Measurements from ENCODE around the gene MOCS1. TPM values are rescaled to one million over a fixed set of nuclear protein-coding genes. Genes with fewer than 3 reads are reported as not detected.

MOCS1 gene
- total RNA-seq, 2 experiments from 2014 or later = 2.0 to 2.7 TPM

- Histone ChIP-seq H3K9me3 (ENCODE audit: control insufficient read depth in 1 of 2, insufficient read depth in 1 of 2, low read length in 2 of 2) (peaks cover 0 to 5% of the 10 kb centered on the region in 2 experiments), H3K27ac (ENCODE audit: low read depth in 1 of 2, low read length in 2 of 2) (no peak overlapping the region), H3K4me1 (ENCODE audit: insufficient read depth, low read length) (peaks cover 5% of the 10 kb centered on the region), H3K4me3 (ENCODE audit: low read length) (no peak overlapping the region), H3K27me3 (ENCODE audit: control insufficient read depth in 1 of 2, insufficient read depth in 2 of 2, low read length in 2 of 2) (peaks cover 0 to 7% of the 10 kb centered on the region in 2 experiments), H3K36me3 (ENCODE audit: insufficient read depth, low read length) (no peaks in the 10 kb centered on the region)
- Mint-ChIP-seq H3K27ac (no peak overlapping the region), H3K4me3 (no peak overlapping the region), H3K27me3 (no peaks in the 10 kb centered on the region), H3K36me3 (ENCODE audit: low read depth) (no peaks in the 10 kb centered on the region), H3K9me3 (no peaks in the 10 kb centered on the region), H3K4me1 (ENCODE audit: low read depth) (peaks cover 4% of the 10 kb centered on the region)
- CTCF ChIA-PET = no interaction called here
- ATAC-seq (ENCODE audit: poor library complexity) (no peak), DNase-seq (no peak)
- TF ChIP-seq CTCF (IDR thresholded peaks at IDR 0.05) = no peak
- intact Hi-C loops (cut with DNase I, micrococcal nuclease) = no loop called here
- POLR2A ChIA-PET = no interaction called here
Measured at GRCh38 chr6:39938773-39939654, 4.8 kb upstream of the MOCS1 start.

- intact Hi-C loops (cut with DNase I, micrococcal nuclease) = no loop called here
- no peak overlapping the region for H3K27ac ChIP-seq (ENCODE audit: low read depth in 1 of 2, low read length in 2 of 2)
- H3K36me3 Mint-ChIP-seq (ENCODE audit: low read depth) = no peaks in the 10 kb centered on the region
- DNase-seq (no peak), ATAC-seq (ENCODE audit: poor library complexity) (no peak)
- H3K4me1 ChIP-seq (ENCODE audit: insufficient read depth, low read length) = peaks cover 7% of the 10 kb centered on the region
- H3K27me3 Mint-ChIP-seq = no peaks in the 10 kb centered on the region
- H3K36me3 ChIP-seq (ENCODE audit: insufficient read depth, low read length) = no peaks in the 10 kb centered on the region
- H3K27me3 ChIP-seq (ENCODE audit: control insufficient read depth in 1 of 2, insufficient read depth in 2 of 2, low read length in 2 of 2) = peaks cover 0 to 7% of the 10 kb centered on the region in 2 experiments
- ChIA-PET POLR2A (no interaction called here), CTCF (no interaction called here)
- TF ChIP-seq CTCF (IDR thresholded peaks at IDR 0.05) = no peak
- no peak overlapping the region for H3K27ac Mint-ChIP-seq
- H3K9me3 Mint-ChIP-seq = no peaks in the 10 kb centered on the region
- H3K4me3 ChIP-seq (ENCODE audit: low read length) = no peak overlapping the region
- peaks cover 16% of the 10 kb centered on the region for H3K4me1 Mint-ChIP-seq (ENCODE audit: low read depth)
- no peak overlapping the region for H3K4me3 Mint-ChIP-seq
- peaks cover 0 to 7% of the 10 kb centered on the region in 2 experiments for H3K9me3 ChIP-seq (ENCODE audit: control insufficient read depth in 1 of 2, insufficient read depth in 1 of 2, low read length in 2 of 2)
Measured at GRCh38 chr6:39937686-39938333, 3.5 kb upstream of the MOCS1 start.

GRCh38 chr6:39936857-39937256, 2.6 kb upstream of the MOCS1 start:
- H3K9me3 ChIP-seq (ENCODE audit: control insufficient read depth in 1 of 2, insufficient read depth in 1 of 2, low read length in 2 of 2) = peaks cover 0 to 7% of the 10 kb centered on the region in 2 experiments
- H3K4me3 ChIP-seq (ENCODE audit: low read length) = no peak overlapping the region
- Mint-ChIP-seq H3K4me1 (ENCODE audit: low read depth) (peaks cover 26% of the 10 kb centered on the region), H3K27me3 (no peaks in the 10 kb centered on the region), H3K9me3 (no peaks in the 10 kb centered on the region), H3K36me3 (ENCODE audit: low read depth) (no peaks in the 10 kb centered on the region), H3K27ac (no peak overlapping the region), H3K4me3 (no peak overlapping the region)
- no peak for DNase-seq
- peaks cover 7% of the 10 kb centered on the region for H3K4me1 ChIP-seq (ENCODE audit: insufficient read depth, low read length)
- TF ChIP-seq CTCF (IDR thresholded peaks at IDR 0.05) = no peak
- ChIA-PET POLR2A (no interaction called here), CTCF (no interaction called here)
- no peak overlapping the region for H3K27ac ChIP-seq (ENCODE audit: low read depth in 1 of 2, low read length in 2 of 2)
- no peak for ATAC-seq (ENCODE audit: poor library complexity)
- no peaks in the 10 kb centered on the region for H3K36me3 ChIP-seq (ENCODE audit: insufficient read depth, low read length)
- intact Hi-C loops (cut with DNase I, micrococcal nuclease) = no loop called here
- peaks cover 0 to 7% of the 10 kb centered on the region in 2 experiments for H3K27me3 ChIP-seq (ENCODE audit: control insufficient read depth in 1 of 2, insufficient read depth in 2 of 2, low read length in 2 of 2)

Data from CD4-positive, alpha-beta T cell (primary cell).